ENCODE data around the gene SPTLC2. TPM values are rescaled to one million over a fixed set of nuclear protein-coding genes. Genes with fewer than 3 reads are reported as not detected.

Gene SPTLC2
- total RNA-seq, 3 donors from 2014 or later (not counting 1 experiment from before 2014, with no cell fraction given) = 35.2 to 58.6 (median 50.4) TPM

GRCh38 chr14:77601846-77602619 is 14.4 kb downstream of the SPTLC2 start:
- peaks cover 32% of the 10 kb centered on the region for H3K4me1 ChIP-seq (ENCODE audit: control insufficient read depth, insufficient read depth, low read length)
- intact Hi-C loops (cut with micrococcal nuclease) = no loop called here
- no peak for TF ChIP-seq CTCF (IDR thresholded peaks at IDR 0.05)
- Mint-ChIP-seq H3K27ac (peak overlapping the region; percentile 9 to 35), H3K4me1 (peaks cover 66 to 69% of the 10 kb centered on the region in 2 donors), H3K9me3 (no peaks in the 10 kb centered on the region), H3K4me3 (no peak overlapping the region), H3K27me3 (ENCODE audit: low read depth in 2 of 2) (no peaks in the 10 kb centered on the region), H3K36me3 (no peaks in the 10 kb centered on the region)
- WGBS (ENCODE audit: insufficient coverage) = 97% methylated on average over 11 of the region's 12 CpGs
- H3K4me3 ChIP-seq (ENCODE audit: low read length) = no peak overlapping the region
- H3K9me3 ChIP-seq (ENCODE audit: control insufficient read depth, insufficient read depth, low read length) = no peaks in the 10 kb centered on the region
- H3K27ac ChIP-seq (ENCODE audit: low read length) = no peak overlapping the region
- DNase-seq = no peak
- no peak for ATAC-seq
- peaks cover 1% of the 10 kb centered on the region for H3K36me3 ChIP-seq (ENCODE audit: control insufficient read depth, insufficient read depth, low read length)
- no peaks in the 10 kb centered on the region for H3K27me3 ChIP-seq (ENCODE audit: control insufficient read depth, insufficient read depth, low read length)

DNA sequence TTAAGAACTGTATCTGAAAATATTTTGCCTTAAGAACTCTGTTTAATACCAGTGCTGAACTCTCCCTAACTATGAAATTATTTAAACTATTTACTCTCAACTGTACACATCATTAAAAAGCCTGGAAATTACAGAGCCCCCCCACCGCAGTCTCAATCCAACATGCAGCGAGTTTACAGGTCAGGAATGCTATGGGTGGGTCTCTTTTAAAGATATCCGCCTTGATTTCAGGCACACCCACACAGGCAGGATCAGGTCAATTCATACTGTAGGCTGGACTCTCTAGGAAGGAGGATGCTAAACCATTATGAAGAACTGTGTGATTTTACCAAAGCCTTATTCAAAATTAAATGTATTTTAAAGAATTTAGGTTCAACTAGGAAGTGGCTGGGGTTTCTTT is 16.5 kb downstream of the SPTLC2 start:
- H3K27me3 Mint-ChIP-seq (ENCODE audit: low read depth in 2 of 2) = no peaks in the 10 kb centered on the region
- no peak overlapping the region for H3K4me3 Mint-ChIP-seq

GRCh38 chr14:77598366-77599070 is 17.9 kb downstream of the SPTLC2 start:
- Histone ChIP-seq H3K27me3 (ENCODE audit: control insufficient read depth, insufficient read depth, low read length) (no peaks in the 10 kb centered on the region), H3K9me3 (ENCODE audit: control insufficient read depth, insufficient read depth, low read length) (no peaks in the 10 kb centered on the region), H3K4me1 (ENCODE audit: control insufficient read depth, insufficient read depth, low read length) (peaks cover 15% of the 10 kb centered on the region), H3K36me3 (ENCODE audit: control insufficient read depth, insufficient read depth, low read length) (peaks cover 12% of the 10 kb centered on the region), H3K4me3 (ENCODE audit: low read length) (no peak overlapping the region), H3K27ac (ENCODE audit: low read length) (peak overlapping the region; percentile 79)
- DNase-seq (peak; percentile 24 to 69), ATAC-seq (peak; percentile 74 to 90 (median 80))
- Mint-ChIP-seq H3K9me3 (no peaks in the 10 kb centered on the region), H3K4me1 (peaks cover 55 to 58% of the 10 kb centered on the region in 2 donors), H3K27me3 (ENCODE audit: low read depth in 2 of 2) (no peaks in the 10 kb centered on the region), H3K27ac (peak overlapping the region; percentile 92 to 94), H3K36me3 (no peaks in the 10 kb centered on the region), H3K4me3 (peak overlapping the region; percentile 79)
- TF ChIP-seq CTCF (IDR thresholded peaks at IDR 0.05) = no peak
- intact Hi-C loops (cut with micrococcal nuclease) = no loop called here
- WGBS (ENCODE audit: insufficient coverage) = 45% methylated on average over 3 of the region's 4 CpGs

More for the DNA sequence above, 16.5 kb downstream of the SPTLC2 start:
- ATAC-seq (no peak), DNase-seq (no peak)
- Mint-ChIP-seq H3K4me1 (peaks cover 50 to 52% of the 10 kb centered on the region in 2 donors), H3K36me3 (no peaks in the 10 kb centered on the region), H3K27ac (peak overlapping the region; percentile 92 to 94), H3K9me3 (no peaks in the 10 kb centered on the region)
- no peak overlapping the region for H3K4me3 ChIP-seq (ENCODE audit: low read length)
- H3K9me3 ChIP-seq (ENCODE audit: control insufficient read depth, insufficient read depth, low read length) = no peaks in the 10 kb centered on the region
- no CpG with 5 or more reads among the region's 3 CpGs for WGBS (ENCODE audit: insufficient coverage)
- no peaks in the 10 kb centered on the region for H3K27me3 ChIP-seq (ENCODE audit: control insufficient read depth, insufficient read depth, low read length)
- TF ChIP-seq CTCF (IDR thresholded peaks at IDR 0.05) = no peak
- H3K36me3 ChIP-seq (ENCODE audit: control insufficient read depth, insufficient read depth, low read length) = peaks cover 12% of the 10 kb centered on the region
- intact Hi-C loops (cut with micrococcal nuclease) = no loop called here
- H3K27ac ChIP-seq (ENCODE audit: low read length) = peak overlapping the region; percentile 12
- peaks cover 19% of the 10 kb centered on the region for H3K4me1 ChIP-seq (ENCODE audit: control insufficient read depth, insufficient read depth, low read length)
